H4 (cell line): Measurements from ENCODE around the gene LDLRAD4. TPM values are rescaled to one million over a fixed set of nuclear protein-coding genes. Genes with fewer than 3 reads are reported as not detected.
A peak's percentile ranks its signal among the peaks of the same experiment; 100 is the strongest.

Experiments used
- DNase-seq: peaks from one replicate; pipeline ENCODE4 v3.0.0-alpha.2; 2015; ENCODE audit warnings: low spot score
- total RNA-seq: library from RNA; depleted of rRNA; stranded (reverse); fragments of >200 nt; shearing (Covaris generic); gene quantifications from 2 replicates; pipeline ENCODE4 v1.2.3, GENCODE V29; 2014

Gene LDLRAD4
- total RNA-seq, 1 experiment from 2014 or later, result 6.9 TPM

GRCh38 chr18:13629841-13630715, 411.5 kb downstream of the LDLRAD4 start:
- DNase-seq, result peak; percentile 70

DNA sequence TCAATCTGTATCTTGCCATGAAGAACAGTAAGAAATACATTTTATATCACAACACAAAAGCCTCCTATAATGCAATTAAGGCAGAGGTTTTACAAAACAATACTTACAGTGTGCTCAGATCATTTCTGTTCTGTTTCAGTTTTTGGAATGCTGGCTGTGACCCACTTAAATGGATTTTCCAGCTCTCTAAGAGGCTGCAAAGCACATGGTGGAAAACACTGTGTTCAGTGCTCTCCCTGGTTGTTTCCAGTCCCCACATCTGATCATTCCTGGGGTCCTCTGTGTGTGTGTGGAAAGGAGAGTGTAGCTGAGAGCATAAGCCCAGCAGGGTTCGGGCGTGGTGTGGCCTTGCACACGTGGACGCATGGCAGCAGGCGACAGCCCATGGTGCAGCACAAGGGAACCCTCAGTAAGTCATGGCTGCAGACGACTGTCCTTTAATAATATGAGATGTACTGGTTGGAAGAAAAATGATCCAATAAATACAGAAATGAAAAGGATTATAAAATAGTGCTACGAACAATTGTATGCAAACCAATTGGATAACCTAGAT, 412.2 kb downstream of the LDLRAD4 start:
- no peak for DNase-seq

DNA sequence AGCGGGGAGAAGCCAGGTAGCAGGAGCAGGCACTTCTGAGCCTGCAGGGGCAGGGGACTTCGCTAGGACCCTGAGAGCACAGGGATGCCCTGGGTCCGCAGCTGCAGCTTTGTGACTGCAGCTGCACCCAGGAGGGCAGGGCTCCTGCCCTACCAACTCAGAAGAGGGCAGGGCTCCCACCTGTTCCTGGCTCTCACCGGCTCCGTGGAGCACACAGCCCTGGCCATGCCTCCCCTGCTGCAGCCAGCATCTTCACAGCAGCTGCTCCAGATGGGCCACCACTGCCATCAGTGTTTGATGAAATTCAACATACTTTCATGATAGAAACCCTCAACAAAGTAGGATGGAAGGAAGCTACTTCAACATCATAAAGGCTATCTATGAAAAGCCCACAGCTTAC, 415.1 kb downstream of the LDLRAD4 start:
- no peak for DNase-seq

GRCh38 chr18:13635046-13635445, 416.5 kb downstream of the LDLRAD4 start:
- no peak for DNase-seq

GRCh38 chr18:13638719-13639595, 420.4 kb downstream of the LDLRAD4 start:
- no peak for DNase-seq

DNA sequence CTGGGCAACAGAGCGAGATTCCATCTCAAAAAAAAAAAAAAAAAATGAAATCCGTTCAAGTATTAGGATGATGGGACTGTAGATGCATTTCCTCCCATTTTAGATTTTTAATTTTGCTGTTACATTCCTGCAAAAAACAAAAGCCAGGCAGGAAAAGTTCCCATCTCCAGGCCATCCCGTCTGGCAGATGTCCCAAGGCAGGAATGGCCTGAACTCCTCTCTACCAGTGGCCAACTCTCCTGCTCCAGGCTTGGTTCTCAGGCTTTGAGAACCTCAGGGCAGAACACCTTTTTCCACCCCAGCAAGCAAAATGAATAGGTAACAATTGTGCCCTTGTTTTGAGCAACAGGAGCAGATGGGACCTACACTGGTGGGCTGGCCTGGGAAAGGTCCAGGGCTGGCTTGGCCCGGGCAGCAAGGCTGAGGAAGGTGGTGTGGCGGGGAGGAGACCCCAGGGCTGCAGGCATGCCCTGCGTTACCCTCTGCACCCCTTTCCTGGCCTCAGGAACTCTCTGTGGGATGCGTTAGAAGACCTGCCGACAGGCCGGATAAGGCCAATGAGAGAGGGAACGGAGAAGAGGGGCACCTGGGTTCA, 421.8 kb downstream of the LDLRAD4 start:
- no peak for DNase-seq

- DNase-seq, result no peak
Observed at GRCh38 chr18:13641551-13642439, 423.2 kb downstream of the LDLRAD4 start.

- DNase-seq, result no peak
Observed at GRCh38 chr18:13642440-13642827, 423.9 kb downstream of the LDLRAD4 start.

GRCh38 chr18:13643261-13643751, 424.7 kb downstream of the LDLRAD4 start:
- no peak for DNase-seq

- no peak for DNase-seq
Observed at GRCh38 chr18:13645093-13645492, 426.5 kb downstream of the LDLRAD4 start.

DNA sequence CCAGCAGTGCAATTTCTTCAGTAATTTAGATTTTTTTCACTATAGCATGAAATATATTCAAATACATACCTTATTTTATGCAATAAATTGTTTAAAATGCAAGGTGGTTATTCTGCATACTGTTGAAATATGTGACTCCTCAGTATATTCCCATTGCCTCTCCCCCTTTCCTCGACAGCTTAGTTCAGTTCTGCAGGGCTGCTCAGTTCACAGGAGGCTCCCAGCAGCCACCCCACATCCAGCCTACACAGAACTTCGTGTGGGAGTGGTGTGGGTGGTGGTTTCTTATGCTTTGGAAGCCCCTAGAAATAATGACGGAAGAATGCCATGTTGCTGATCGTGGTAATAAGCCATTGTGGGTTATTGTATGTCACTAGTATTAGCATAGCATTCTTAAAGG, 428.1 kb downstream of the LDLRAD4 start:
- DNase-seq, result no peak

DNA sequence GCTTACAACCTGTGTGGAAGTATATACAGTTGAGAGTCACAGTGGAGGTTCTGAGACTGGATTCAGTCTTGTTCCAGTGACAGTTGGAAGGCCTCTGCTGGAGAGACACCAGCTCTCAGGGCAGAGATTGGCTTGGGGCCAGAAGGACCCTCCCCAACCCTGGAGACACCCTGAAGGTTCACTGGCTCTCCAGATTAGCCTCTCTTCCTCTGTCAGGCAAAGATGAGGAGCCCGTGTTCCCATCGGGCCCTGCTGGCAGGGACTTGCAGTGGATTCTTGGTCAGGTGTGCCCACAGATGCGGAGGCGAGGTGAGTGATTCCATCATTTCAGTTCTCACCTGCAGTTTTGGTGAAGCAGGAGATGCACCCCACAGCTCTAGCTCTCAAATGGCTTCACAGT, 429.2 kb downstream of the LDLRAD4 start:
- DNase-seq, result no peak

DNA sequence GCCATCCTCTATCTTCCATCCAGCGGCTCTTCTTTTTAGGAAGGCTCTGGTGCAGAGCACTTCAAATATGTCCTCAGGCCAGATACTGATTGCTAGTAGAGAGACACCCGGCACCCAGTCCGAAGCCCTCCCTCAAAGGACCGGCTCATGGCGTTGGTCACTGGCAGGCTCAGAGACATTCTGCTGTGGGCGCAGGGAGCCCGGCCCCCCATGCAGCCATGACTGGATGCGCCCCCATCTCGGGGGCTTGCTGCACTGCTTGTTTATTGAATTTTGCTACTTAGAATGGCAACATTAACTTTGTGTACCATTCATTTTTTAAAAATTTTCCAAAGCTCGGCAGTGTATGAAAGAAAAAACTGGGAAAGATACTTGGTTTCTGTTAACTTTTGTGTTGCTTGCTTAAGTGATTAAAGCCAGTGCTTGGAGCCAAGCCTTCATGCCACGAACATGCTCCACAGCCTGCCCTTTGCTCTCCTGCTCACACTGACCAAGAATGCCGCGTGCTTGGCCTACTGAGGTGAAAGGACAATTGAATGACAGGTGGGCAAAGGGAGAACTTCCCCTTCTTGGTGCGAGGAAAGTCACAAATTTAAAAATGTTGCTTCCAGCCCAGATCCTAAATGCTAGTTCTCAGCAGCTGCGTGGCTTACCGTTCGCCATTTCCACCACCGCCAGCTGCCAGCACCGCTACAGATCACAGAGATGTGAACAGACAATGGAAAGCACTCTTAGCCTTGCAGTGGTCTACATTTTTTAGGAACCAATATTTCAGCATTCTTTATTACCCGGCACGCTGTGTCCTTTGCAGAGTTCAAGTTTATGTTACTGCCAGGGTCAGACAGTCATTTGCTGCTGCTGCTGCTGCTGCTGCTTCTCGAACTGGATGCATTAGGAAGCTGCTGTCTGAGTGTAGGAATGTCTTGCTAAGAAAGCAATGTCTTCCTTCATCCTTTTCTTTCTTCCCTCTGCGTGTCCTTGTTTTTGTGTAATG, 431.1 kb downstream of the LDLRAD4 start:
- DNase-seq, result no peak

DNA sequence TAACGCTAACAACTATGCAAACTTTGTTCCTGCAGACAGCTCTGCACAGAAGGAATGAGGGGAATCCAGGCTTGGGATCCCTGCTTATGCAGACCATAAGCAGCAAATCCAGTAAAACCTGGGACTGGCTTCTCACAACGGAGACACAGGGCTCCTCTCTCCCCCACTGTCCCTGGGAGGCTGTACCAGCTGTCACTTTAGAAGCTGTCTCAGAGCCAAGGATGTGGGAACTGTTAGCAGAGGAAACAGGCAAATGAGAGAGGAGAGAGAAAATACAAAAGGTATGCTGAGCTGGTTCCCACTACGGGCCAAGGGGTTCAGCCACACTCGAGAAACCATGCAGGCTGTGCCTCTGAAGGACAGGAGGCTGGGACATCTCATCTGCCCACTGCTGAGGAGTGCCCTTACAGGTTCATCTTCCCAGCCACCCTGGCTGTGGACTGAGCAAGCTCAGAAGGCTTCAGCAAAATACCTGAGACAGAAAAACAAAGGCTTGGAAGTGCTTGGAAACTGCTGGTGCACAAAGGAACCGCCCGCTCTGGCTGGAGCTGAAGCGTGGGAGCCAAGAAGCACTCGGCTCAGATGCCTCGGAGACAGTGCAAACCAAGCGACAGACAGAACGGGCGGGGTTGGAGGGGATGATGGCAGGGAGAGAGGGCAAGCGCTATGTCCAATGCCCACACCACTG, 435.3 kb downstream of the LDLRAD4 start:
- DNase-seq, result no peak

GRCh38 chr18:13657974-13658373, 439.4 kb downstream of the LDLRAD4 start:
- DNase-seq, result no peak

DNA sequence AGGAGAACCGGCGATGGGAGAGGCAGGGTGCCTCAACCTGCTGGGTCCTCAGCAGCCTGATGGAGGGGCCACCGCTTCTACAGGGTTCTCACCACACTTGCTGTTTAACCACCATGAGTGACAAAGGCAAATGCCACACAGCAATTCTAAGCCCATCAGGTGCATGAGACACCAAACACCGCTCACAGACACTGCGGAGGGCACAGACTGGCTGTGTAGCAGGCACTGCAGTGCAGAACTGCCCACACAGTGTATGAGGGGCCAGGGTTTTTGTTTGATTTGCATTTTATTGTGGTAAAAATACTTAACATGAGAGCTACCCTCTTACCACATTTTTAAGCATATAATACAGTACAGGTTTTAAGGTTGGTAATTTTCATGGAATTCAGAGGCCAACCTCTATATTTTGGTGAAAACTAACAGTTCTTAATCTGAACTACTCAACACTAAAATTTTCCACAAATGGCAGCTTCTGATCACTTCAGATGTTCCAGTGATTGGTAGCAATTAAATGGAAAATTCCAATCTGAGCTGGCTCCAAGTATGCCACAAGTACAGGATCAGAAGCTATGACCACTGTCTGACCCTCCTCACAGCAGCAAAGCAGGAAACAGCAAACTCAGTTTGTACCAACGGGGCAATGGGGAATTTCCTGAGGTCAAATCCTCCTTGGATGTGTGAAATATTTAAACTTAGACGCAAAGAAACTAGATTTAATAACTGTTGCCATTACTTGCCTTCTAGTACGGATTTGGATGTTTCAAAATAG, 440.1 kb downstream of the LDLRAD4 start:
- DNase-seq, result no peak

DNA sequence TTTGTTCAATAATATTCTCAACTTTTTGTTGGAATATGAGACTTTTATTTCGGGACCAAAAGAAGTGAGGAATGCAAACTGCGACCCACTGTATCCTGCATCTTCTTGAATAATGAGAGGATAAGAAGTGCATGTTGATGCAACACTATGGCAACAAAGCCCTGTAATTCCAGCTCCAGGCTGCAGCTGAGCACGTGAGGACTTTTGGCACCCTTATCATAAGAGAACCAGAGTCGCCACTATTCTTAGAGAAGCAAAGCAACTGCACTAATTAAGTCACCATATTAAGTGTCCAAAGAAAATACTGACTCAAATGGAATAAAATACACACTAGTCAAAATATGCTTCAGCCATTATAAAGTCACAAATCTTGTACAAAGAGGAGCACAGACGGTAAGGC, 441.9 kb downstream of the LDLRAD4 start:
- DNase-seq, result no peak
